Body of pancreas (tissue), 4 donors: Measurements from ENCODE around the gene ZNF318. TPM values are rescaled to one million over a fixed set of nuclear protein-coding genes. Genes with fewer than 3 reads are reported as not detected.
"Not testable (repeated sequence)": the region's sequence is repeated elsewhere in the genome, so short reads cannot be mapped to it uniquely, and the experiment has no call there.

Experiments used
- ATAC-seq: fragments of 150-250 bp; one replicate; pipeline ENCODE4 v1.9.1; 2016
- DNase-seq, 4 donors: peaks; one replicate each; pipeline ENCODE4 v3.0.0-alpha.2; 2019
- H3K27ac ChIP-seq, 4 donors: fragments of 200-600 bp; sonication (generic); 1 replicate in 3 of 4; 2 replicates in 1 of 4; pipeline versions ENCODE4 v1.5.1 to v1.6.1; 2016 to 2019; ENCODE audit warnings: mild to moderate bottlenecking in 1 of 4, mixed read lengths in 1 of 4, moderate library complexity in 1 of 4
- H3K27me3 ChIP-seq, 2 donors: fragments of 200-600 bp; sonication (generic); one replicate each; pipeline ENCODE4 v1.6.0; 2016; ENCODE audit warnings: mild to moderate bottlenecking in 1 of 2
- H3K36me3 ChIP-seq, 2 donors: fragments of 200-600 bp; sonication (generic); replicated peaks in 1 of 2; 2 replicates each; pipeline ENCODE4 v1.5.1; 2016; ENCODE audit warnings: low read depth in 2 of 2; ENCODE audit not compliant: insufficient read depth in 1 of 2
- H3K4me1 ChIP-seq: fragments of 200-600 bp; sonication (generic); one replicate; pipeline ENCODE4 v1.6.0; 2016
- H3K4me3 ChIP-seq, 2 donors: fragments of 200-600 bp; sonication (generic); 1 replicate in 1 of 2; 2 replicates in 1 of 2; pipeline ENCODE4 v1.5.1; 2016 to 2019
- H3K9me3 ChIP-seq, 3 donors: fragments of 200-600 bp; sonication (generic); 1 replicate in 2 of 3; 2 replicates in 1 of 3; pipeline ENCODE4 v1.5.1; 2016
- CTCF ChIP-seq, 7 experiments: fragments of 450-650 bp in 4 of 7; fragments of 200-600 bp in 3 of 7; sonication (generic) in 3 of 7; IDR thresholded peaks; one replicate each; pipeline ENCODE4 v1.5.1; 2016 to 2019; ENCODE audit warnings: antibody characterized with exemption in 7 of 7
- POLR2A ChIP-seq, 3 donors: fragments of 450-650 bp; IDR thresholded peaks; one replicate each; pipeline ENCODE4 v1.6.1; 2016; ENCODE audit warnings: antibody characterized with exemption in 3 of 3, mild to moderate bottlenecking in 2 of 3
- WGBS, 2 donors: methylation state at CpG; one replicate each; pipeline ENCODE4 v1.1.5; 2017; 5-methylcytosine and 5-hydroxymethylcytosine counted together
- intact Hi-C: fragments of 100-400 bp; cut with DNase I; formaldehyde crosslinking; loops from one replicate; pipeline ENCODE4 v1.15.1; 2023
- total RNA-seq, 2 donors: library from RNA; depleted of rRNA; stranded (reverse); fragments of >200 nt; gene quantifications; one replicate each; pipeline ENCODE4 v1.1.0, GENCODE V29; 2016

Gene ZNF318
- total RNA-seq, 2 donors from 2014 or later, result 14.0 to 14.5 TPM

GRCh38 chr6:43386492-43386891 is 17.0 kb upstream of the ZNF318 start:
- Histone ChIP-seq H3K4me1 (no peaks in the 10 kb centered on the region), H3K27me3 (no peaks in the 10 kb centered on the region), H3K36me3 (no peaks in the 10 kb centered on the region), H3K27ac (no peak overlapping the region), H3K4me3 (no peak overlapping the region), H3K9me3 (no peaks in the 10 kb centered on the region)
- no peak for DNase-seq
- no peak for ATAC-seq
- intact Hi-C loops, result no loop called here
- peak in 4 of 7 experiments; percentile 23 to 41 (median 34) for TF ChIP-seq CTCF (IDR thresholded peaks at IDR 0.05)
- no peak for TF ChIP-seq POLR2A (IDR thresholded peaks at IDR 0.05)
- 11 to 18% methylated on average over 1 of the region's 1 CpG for WGBS, 2 donors

GRCh38 chr6:43383021-43383667 is 13.7 kb upstream of the ZNF318 start:
- no peaks in the 10 kb centered on the region for H3K36me3 ChIP-seq
- intact Hi-C loops, result no loop called here
- H3K9me3 ChIP-seq, result no peaks in the 10 kb centered on the region
- no peak for TF ChIP-seq POLR2A (IDR thresholded peaks at IDR 0.05)
- TF ChIP-seq CTCF (IDR thresholded peaks at IDR 0.05), result no peak
- 81 to 82% methylated on average over 6 of the region's 6 CpGs for WGBS, 2 donors
- peaks cover 4% of the 10 kb centered on the region for H3K4me1 ChIP-seq
- no peak overlapping the region for H3K27ac ChIP-seq
- no peak overlapping the region for H3K4me3 ChIP-seq
- ATAC-seq (no peak), DNase-seq (no peak)
- H3K27me3 ChIP-seq, result no peaks in the 10 kb centered on the region

- H3K27me3 ChIP-seq, ATAC-seq, H3K9me3 ChIP-seq, DNase-seq, H3K4me1 ChIP-seq, H3K36me3 ChIP-seq, intact Hi-C loops, H3K4me3 ChIP-seq, H3K27ac ChIP-seq: not testable (repeated sequence)
- WGBS, 2 donors, result 92 to 95% methylated on average over 5 to 9 of the region's 9 CpGs
These were observed 11.4 kb upstream of the ZNF318 start for GRCh38 chr6:43380858-43381257.

DNA sequence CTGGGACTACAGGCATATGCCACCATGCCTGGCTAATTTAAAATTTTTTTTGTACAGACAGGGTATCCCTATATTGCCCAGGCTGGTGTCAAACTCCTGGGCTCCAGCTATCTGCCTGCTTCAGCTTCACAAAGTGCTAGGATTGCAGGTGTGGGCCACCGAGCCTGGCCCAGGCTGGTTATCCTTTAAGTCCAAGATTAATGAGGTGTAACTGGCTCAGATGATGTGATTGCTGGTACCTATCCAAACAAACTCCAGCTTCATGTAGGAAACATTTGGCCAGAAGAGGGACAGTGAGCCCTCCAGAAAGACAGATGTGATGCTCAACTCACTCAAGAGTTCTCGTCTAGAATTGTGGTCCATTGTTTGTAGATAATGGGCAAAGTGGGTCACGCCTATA is 9.2 kb upstream of the ZNF318 start:
- intact Hi-C loops, result no loop called here
- ATAC-seq, result no peak
- Histone ChIP-seq H3K36me3 (no peaks in the 10 kb centered on the region), H3K27me3 (no peaks in the 10 kb centered on the region), H3K4me1 (peaks cover 14% of the 10 kb centered on the region), H3K27ac (no peak overlapping the region), H3K9me3 (no peaks in the 10 kb centered on the region), H3K4me3 (no peak overlapping the region)
- TF ChIP-seq POLR2A (IDR thresholded peaks at IDR 0.05) (no peak), CTCF (IDR thresholded peaks at IDR 0.05) (no peak)
- WGBS, 2 donors, result 57 to 76% methylated on average over 3 of the region's 3 CpGs
- DNase-seq, result no peak

GRCh38 chr6:43377710-43378229 is 8.3 kb upstream of the ZNF318 start:
- WGBS, 2 donors, result 32 to 39% methylated on average over 2 of the region's 2 CpGs
- Histone ChIP-seq H3K9me3 (no peaks in the 10 kb centered on the region), H3K27ac (peak overlapping the region in 3 of 4 donors; percentile 23 to 36 (median 26)), H3K4me1 (peaks cover 22% of the 10 kb centered on the region), H3K4me3 (no peak overlapping the region), H3K36me3 (no peaks in the 10 kb centered on the region), H3K27me3 (no peaks in the 10 kb centered on the region)
- ATAC-seq (peak; percentile 30), DNase-seq (no peak)
- TF ChIP-seq CTCF (IDR thresholded peaks at IDR 0.05), result no peak
- no peak for TF ChIP-seq POLR2A (IDR thresholded peaks at IDR 0.05)
- intact Hi-C loops, result no loop called here
